K562 (cell line): ENCODE measurements around the gene NUP205. TPM values are rescaled to one million over a fixed set of nuclear protein-coding genes. Genes with fewer than 3 reads are reported as not detected.

Experiments
- ATAC-seq: fragments of 200-7000 bp; cut with Tn5 transposase; 3 replicates; pipeline ENCODE4 v1.9.1; 2020; ENCODE audit warnings: moderate library complexity
- BruUV-seq: library from RNA; stranded (reverse); fragments of 400-500 nt; replicated peaks from 2 replicates; lab custom pipeline; 2021; lab: Mats Ljungman, UMichigan
- CTCF ChIA-PET: fragments of 300-600 bp; formaldehyde crosslinking; extraction: SDS; loops from one replicate; lab custom pipeline; 2021; ENCODE audit warnings: low intra/inter-chr PET ratio; lab: Yijun Ruan, JAX
- POLR2A ChIA-PET: fragments of 300-600, 350-650 bp; sonication (Branson Sonifier 250); formaldehyde crosslinking; extraction: SDS; loops from one replicate; lab custom pipeline; 2021; ENCODE audit warnings: antibody characterized with exemption, inconsistent platforms; lab: Yijun Ruan, JAX
- DNase-seq, 4 experiments: peaks; one replicate each; pipeline versions ENCODE4 v3.0.0 to v3.0.0-alpha.2; 2011 to 2018; ENCODE audit warnings: low spot score in 3 of 4, mixed read lengths in 3 of 4; ENCODE audit errors: extremely low read depth in 1 of 4
- FAIRE-seq: peaks from 2 replicates; lab custom pipeline; 2011; peaks lifted over from hg19 to GRCh38; lab: Jason Lieb, UNC
- H2AFZ ChIP-seq: 2 replicates; pipeline ENCODE4 v1.6.0; 2011; ENCODE audit warnings: low read depth, low read length, control low read depth, inconsistent platforms
- H3K27ac ChIP-seq: fragments of 200-600 bp; 3 replicates; pipeline ENCODE4 v1.8.0; 2011; ENCODE audit warnings: low read depth, mild to moderate bottlenecking, control low read depth, inconsistent platforms, low read length, moderate library complexity, mixed read lengths; ENCODE audit errors: extremely low read depth
- H3K27me3 ChIP-seq, 2 experiments: fragments of 300-600 bp in 1 of 2; 2 replicates in 1 of 2; 3 replicates in 1 of 2; pipeline versions ENCODE4 v1.6.0 to v1.8.0; 2011; ENCODE audit warnings: inconsistent platforms in 2 of 2, low read length in 2 of 2, mild to moderate bottlenecking in 1 of 2, mixed read lengths in 1 of 2, moderate library complexity in 1 of 2; ENCODE audit not compliant: control insufficient read depth in 2 of 2, insufficient read depth in 2 of 2
- H3K36me3 ChIP-seq: fragments of 300-600 bp; 3 replicates; pipeline ENCODE4 v1.8.0; 2011; ENCODE audit warnings: mild to moderate bottlenecking, low read length, inconsistent platforms; ENCODE audit not compliant: control insufficient read depth, insufficient read depth
- H3K4me1 ChIP-seq, 2 experiments: fragments of 200-600 bp in 1 of 2; replicated peaks in 1 of 2; 2 replicates in 1 of 2; 3 replicates in 1 of 2; pipeline versions ENCODE4 v1.5.1 to v1.8.0; 2011; ENCODE audit warnings: inconsistent platforms in 2 of 2, low read length in 2 of 2, mild to moderate bottlenecking in 1 of 2, mixed read lengths in 1 of 2, moderate library complexity in 1 of 2; ENCODE audit not compliant: control insufficient read depth in 2 of 2, insufficient read depth in 2 of 2
- H3K4me2 ChIP-seq: 2 replicates; pipeline ENCODE4 v1.6.1; 2011; ENCODE audit warnings: low read length, control low read depth, inconsistent platforms, mixed read lengths; ENCODE audit not compliant: insufficient read depth
- H3K4me3 ChIP-seq: fragments of 200-600 bp; sonication (generic), shearing (Covaris generic); 2 replicates; pipeline ENCODE4 v1.5.1; 2016; ENCODE audit warnings: control low read depth, inconsistent platforms
- H3K79me2 ChIP-seq: fragments of 200-600 bp; 3 replicates; pipeline ENCODE4 v1.8.0; 2011; ENCODE audit warnings: low read length, inconsistent platforms; ENCODE audit not compliant: control insufficient read depth, insufficient read depth
- H3K9ac ChIP-seq, 2 experiments: 2 replicates each; pipeline versions ENCODE4 v1.6.0 to v1.6.1; 2011; ENCODE audit warnings: low read depth in 2 of 2, low read length in 2 of 2, control low read depth in 1 of 2, inconsistent platforms in 1 of 2, mild to moderate bottlenecking in 1 of 2, mixed read lengths in 1 of 2; ENCODE audit not compliant: insufficient read depth in 1 of 2
- H3K9me1 ChIP-seq: one replicate; pipeline ENCODE4 v1.6.0; 2011; ENCODE audit warnings: inconsistent platforms, mild to moderate bottlenecking, low read length, moderate library complexity; ENCODE audit not compliant: control insufficient read depth, insufficient read depth
- H3K9me3 ChIP-seq: replicated peaks from 2 replicates; pipeline ENCODE4 v1.5.1; 2011; ENCODE audit warnings: low read depth, low read length, inconsistent platforms; ENCODE audit not compliant: control insufficient read depth, insufficient read depth
- H4K20me1 ChIP-seq: replicated peaks from 2 replicates; pipeline ENCODE4 v1.6.1; 2011; ENCODE audit warnings: low read length, inconsistent platforms, mixed read lengths; ENCODE audit not compliant: control insufficient read depth, insufficient read depth
- ARHGAP35 ChIP-seq: fragments of 450-650 bp; IDR thresholded peaks from 2 replicates; pipeline ENCODE4 v1.6.1; 2018; ENCODE audit not compliant: partially characterized antibody
- BRF1 ChIP-seq: IDR thresholded peaks from 3 replicates; pipeline ENCODE4 v1.6.1; 2011; ENCODE audit warnings: borderline replicate concordance, mild to moderate bottlenecking; ENCODE audit not compliant: insufficient read length; ENCODE audit errors: extremely low read depth
- CBX3 ChIP-seq, 2 experiments: IDR thresholded peaks; 1 replicate in 1 of 2; 2 replicates in 1 of 2; pipeline ENCODE4 v1.6.1; 2012; ENCODE audit warnings: inconsistent platforms in 2 of 2, low read length in 2 of 2, borderline replicate concordance in 1 of 2, control low read depth in 1 of 2
- HNRNPUL1 ChIP-seq: fragments of 200-400 bp; formaldehyde crosslinking; IDR thresholded peaks from 2 replicates; pipeline ENCODE4 v1.6.1; 2017; ENCODE audit warnings: low read length
- MCM7 ChIP-seq, 2 experiments: fragments of 450-650 bp; IDR thresholded peaks; 2 replicates each; pipeline ENCODE4 v1.6.1; 2016 to 2018
- MTA1 ChIP-seq: fragments of 450-650 bp; IDR thresholded peaks from 2 replicates; pipeline ENCODE4 v1.6.1; 2017; ENCODE audit warnings: borderline replicate concordance
- RNF2 ChIP-seq: sonication (generic); IDR thresholded peaks from 2 replicates; pipeline ENCODE4 v1.6.1; 2016
- ZHX1 ChIP-seq: fragments of 150-350 bp; conservative IDR thresholded peaks from 2 replicates; pipeline ENCODE4 v1.6.1; 2014; ENCODE audit warnings: low read length
- ZNF24 ChIP-seq: fragments of 450-650 bp; IDR thresholded peaks from 2 replicates; pipeline ENCODE4 v1.6.1; 2016
- WGBS: fragments of 100-300 bp; shearing (Covaris generic); methylation state at CpG from one replicate; pipeline ENCODE4 v1.1.6; 2016; ENCODE audit warnings: low coverage, mixed read lengths; ENCODE audit not compliant: insufficient coverage; ENCODE audit errors: missing lambda C conversion rate; 5-methylcytosine and 5-hydroxymethylcytosine counted together
- in situ Hi-C: fragments of 300-500 bp; cut with MboI; formaldehyde crosslinking; loops from 4 replicates; pipeline ENCODE4 v1.15.0; 2018; ENCODE audit warnings: inconsistent platforms, mixed read lengths
- intact Hi-C: fragments of 100-400 bp; cut with micrococcal nuclease; formaldehyde crosslinking; loops from 2 replicates; pipeline ENCODE4 v1.14.2; 2022
- polyA plus RNA-seq, 8 experiments: library from polyadenylated mRNA; depleted of rRNA in 4 of 8; stranded (reverse) in 5 of 8; unstranded in 3 of 8; fragments of >200 nt; fragmentation: Nextera tagmentation in 2 of 8; fragmentation: Illumina TruSeq in 1 of 8; extraction: Ambion mirVana in 2 of 8; extraction: Trizol in 1 of 8; gene quantifications; 2 replicates each; pipeline versions ENCODE4 v1.2.1 to v1.2.3, GENCODE V29; 2011 to 2014; ENCODE audit warnings: inconsistent platforms in 1 of 8, missing spikeins in 1 of 8
- total RNA-seq, 7 experiments: library from RNA; depleted of rRNA in 6 of 7; stranded (reverse); fragments of >200 nt in 6 of 7; fragmentation: Illumina TruSeq in 2 of 7; extraction: Trizol in 2 of 7; gene quantifications; 2 replicates each; pipeline versions ENCODE4 v1.2.1 to v1.2.3, GENCODE V29; 2011 to 2021; ENCODE audit warnings: low replicate concordance in 1 of 7
- TF ChIP-seq, protein P1 (sequence below): IDR thresholded peaks from 2 replicates; pipeline ENCODE4 v1.6.1; 2012; ENCODE audit warnings: low read depth, low read length, improper control_type of control experiment, borderline replicate concordance
- TF ChIP-seq, protein P2 (sequence below): sonication (generic); formaldehyde crosslinking; IDR thresholded peaks from 2 replicates; pipeline ENCODE4 v1.8.0; 2022; ENCODE audit warnings: missing genetic modification reagents, mild to moderate bottlenecking, moderate library complexity, borderline replicate concordance
- TF ChIP-seq, protein P3 (sequence below): fragments of 250-450 bp; sonication (Bioruptor Pico); IDR thresholded peaks from 2 replicates; pipeline ENCODE4 v1.4.0; 2020; ENCODE audit warnings: mild to moderate bottlenecking

Gene NUP205
- total and polyA plus RNA-seq, 9 of the 15 experiments (the other 6 are each of a cell fraction or from before 2014, with no cell fraction given): 101 to 282 (median 193) TPM

GRCh38 chr7:135562720-135563119 lies 5.0 kb downstream of the NUP205 start:
- Histone ChIP-seq H3K79me2 (peaks cover 96% of the 10 kb centered on the region), H3K9me3 (no peaks in the 10 kb centered on the region), H3K4me1 (peaks cover 4 to 17% of the 10 kb centered on the region in 2 experiments), H3K4me2 (no peak overlapping the region), H3K4me3 (no peak overlapping the region), H3K27ac (no peak overlapping the region), H3K9ac (no peak overlapping the region), H3K36me3 (peaks cover 56% of the 10 kb centered on the region), H3K27me3 (no peaks in the 10 kb centered on the region; a peak in 1 of 5 replicates), H3K9me1 (no peaks in the 10 kb centered on the region), H4K20me1 (peaks cover 8% of the 10 kb centered on the region), H2AFZ (no peak overlapping the region)
- ChIA-PET CTCF (no interaction called here), POLR2A (interaction anchor here (0.6 to 0.8 kb wide), 3 partner anchors 52 to 389 kb away, joined by 3 read pairs; no protein-coding TSS in a partner anchor)
- TF ChIP-seq HNRNPUL1: no peak
- no peak for TF ChIP-seq BRF1
- TF ChIP-seq ZNF24: no peak
- no peak for TF ChIP-seq RNF2
- TF ChIP-seq, protein P1, sequence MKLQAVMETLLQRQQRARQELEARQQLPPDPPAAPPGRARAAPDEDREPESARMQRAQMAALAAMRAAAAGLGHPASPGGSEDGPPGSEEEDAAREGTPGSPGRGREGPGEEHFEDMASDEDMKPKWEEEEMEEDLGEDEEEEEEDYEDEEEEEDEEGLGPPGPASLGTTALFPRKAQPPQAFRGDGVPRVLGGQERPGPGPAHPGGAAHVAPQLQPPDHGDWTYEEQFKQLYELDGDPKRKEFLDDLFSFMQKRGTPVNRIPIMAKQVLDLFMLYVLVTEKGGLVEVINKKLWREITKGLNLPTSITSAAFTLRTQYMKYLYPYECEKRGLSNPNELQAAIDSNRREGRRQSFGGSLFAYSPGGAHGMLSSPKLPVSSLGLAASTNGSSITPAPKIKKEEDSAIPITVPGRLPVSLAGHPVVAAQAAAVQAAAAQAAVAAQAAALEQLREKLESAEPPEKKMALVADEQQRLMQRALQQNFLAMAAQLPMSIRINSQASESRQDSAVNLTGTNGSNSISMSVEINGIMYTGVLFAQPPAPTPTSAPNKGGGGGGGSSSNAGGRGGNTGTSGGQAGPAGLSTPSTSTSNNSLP: no peak
- no peak for TF ChIP-seq MTA1
- TF ChIP-seq ZHX1: no peak
- TF ChIP-seq CBX3 (IDR thresholded peaks at IDR 0.05; ENCODE audit: borderline replicate concordance in 1 of 2, low read length in 2 of 2): no peak
- TF ChIP-seq, protein P2, sequence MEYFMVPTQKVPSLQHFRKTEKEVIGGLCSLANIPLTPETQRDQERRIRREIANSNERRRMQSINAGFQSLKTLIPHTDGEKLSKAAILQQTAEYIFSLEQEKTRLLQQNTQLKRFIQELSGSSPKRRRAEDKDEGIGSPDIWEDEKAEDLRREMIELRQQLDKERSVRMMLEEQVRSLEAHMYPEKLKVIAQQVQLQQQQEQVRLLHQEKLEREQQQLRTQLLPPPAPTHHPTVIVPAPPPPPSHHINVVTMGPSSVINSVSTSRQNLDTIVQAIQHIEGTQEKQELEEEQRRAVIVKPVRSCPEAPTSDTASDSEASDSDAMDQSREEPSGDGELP: no peak
- TF ChIP-seq, protein P3, sequence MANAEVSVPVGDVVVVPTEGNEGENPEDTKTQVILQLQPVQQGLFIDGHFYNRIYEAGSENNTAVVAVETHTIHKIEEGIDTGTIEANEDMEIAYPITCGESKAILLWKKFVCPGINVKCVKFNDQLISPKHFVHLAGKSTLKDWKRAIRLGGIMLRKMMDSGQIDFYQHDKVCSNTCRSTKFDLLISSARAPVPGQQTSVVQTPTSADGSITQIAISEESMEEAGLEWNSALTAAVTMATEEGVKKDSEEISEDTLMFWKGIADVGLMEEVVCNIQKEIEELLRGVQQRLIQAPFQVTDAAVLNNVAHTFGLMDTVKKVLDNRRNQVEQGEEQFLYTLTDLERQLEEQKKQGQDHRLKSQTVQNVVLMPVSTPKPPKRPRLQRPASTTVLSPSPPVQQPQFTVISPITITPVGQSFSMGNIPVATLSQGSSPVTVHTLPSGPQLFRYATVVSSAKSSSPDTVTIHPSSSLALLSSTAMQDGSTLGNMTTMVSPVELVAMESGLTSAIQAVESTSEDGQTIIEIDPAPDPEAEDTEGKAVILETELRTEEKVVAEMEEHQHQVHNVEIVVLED (CRISPR knock-in tag): no peak
- no peak for TF ChIP-seq MCM7 (IDR thresholded peaks at IDR 0.05)
- TF ChIP-seq ARHGAP35: no peak
- in situ Hi-C loops (no loop called here), intact Hi-C loops (no loop called here)
- 93% methylated on average over 8 of the region's 8 CpGs for WGBS
- no TSS peak for BruUV-seq
- DNase-seq (no peak), ATAC-seq (no peak), FAIRE-seq (no peak)
